K562 (cell line): ENCODE data around the gene SVIP. TPM values are rescaled to one million over a fixed set of nuclear protein-coding genes. Genes with fewer than 3 reads are reported as not detected.
A peak's percentile ranks its signal among the peaks of the same experiment; 100 is the strongest.

ENCODE experiments used
- ATAC-seq: fragments of 200-7000 bp; cut with Tn5 transposase; 3 replicates; pipeline ENCODE4 v1.9.1; 2020; ENCODE audit warnings: moderate library complexity
- BruUV-seq: library from RNA; stranded (reverse); fragments of 400-500 nt; replicated peaks from 2 replicates; lab custom pipeline; 2021; lab: Mats Ljungman, UMichigan
- CTCF ChIA-PET: fragments of 300-600 bp; formaldehyde crosslinking; extraction: SDS; loops from one replicate; lab custom pipeline; 2021; ENCODE audit warnings: low intra/inter-chr PET ratio; lab: Yijun Ruan, JAX
- POLR2A ChIA-PET: fragments of 300-600, 350-650 bp; sonication (Branson Sonifier 250); formaldehyde crosslinking; extraction: SDS; loops from one replicate; lab custom pipeline; 2021; ENCODE audit warnings: antibody characterized with exemption, inconsistent platforms; lab: Yijun Ruan, JAX
- DNase-seq, 4 experiments: peaks; one replicate each; pipeline versions ENCODE4 v3.0.0 to v3.0.0-alpha.2; 2011 to 2018; ENCODE audit warnings: low spot score in 3 of 4, mixed read lengths in 3 of 4; ENCODE audit errors: extremely low read depth in 1 of 4
- FAIRE-seq: peaks from 2 replicates; lab custom pipeline; 2011; peaks lifted over from hg19 to GRCh38; lab: Jason Lieb, UNC
- H2AFZ ChIP-seq: 2 replicates; pipeline ENCODE4 v1.6.0; 2011; ENCODE audit warnings: low read depth, low read length, control low read depth, inconsistent platforms
- H3K27ac ChIP-seq: fragments of 200-600 bp; 3 replicates; pipeline ENCODE4 v1.8.0; 2011; ENCODE audit warnings: low read depth, mild to moderate bottlenecking, control low read depth, inconsistent platforms, low read length, moderate library complexity, mixed read lengths; ENCODE audit errors: extremely low read depth
- H3K27me3 ChIP-seq, 2 experiments: fragments of 300-600 bp in 1 of 2; 2 replicates in 1 of 2; 3 replicates in 1 of 2; pipeline versions ENCODE4 v1.6.0 to v1.8.0; 2011; ENCODE audit warnings: inconsistent platforms in 2 of 2, low read length in 2 of 2, mild to moderate bottlenecking in 1 of 2, mixed read lengths in 1 of 2, moderate library complexity in 1 of 2; ENCODE audit not compliant: control insufficient read depth in 2 of 2, insufficient read depth in 2 of 2
- H3K36me3 ChIP-seq: fragments of 300-600 bp; 3 replicates; pipeline ENCODE4 v1.8.0; 2011; ENCODE audit warnings: mild to moderate bottlenecking, low read length, inconsistent platforms; ENCODE audit not compliant: control insufficient read depth, insufficient read depth
- H3K4me1 ChIP-seq, 2 experiments: fragments of 200-600 bp in 1 of 2; replicated peaks in 1 of 2; 2 replicates in 1 of 2; 3 replicates in 1 of 2; pipeline versions ENCODE4 v1.5.1 to v1.8.0; 2011; ENCODE audit warnings: inconsistent platforms in 2 of 2, low read length in 2 of 2, mild to moderate bottlenecking in 1 of 2, mixed read lengths in 1 of 2, moderate library complexity in 1 of 2; ENCODE audit not compliant: control insufficient read depth in 2 of 2, insufficient read depth in 2 of 2
- H3K4me2 ChIP-seq: 2 replicates; pipeline ENCODE4 v1.6.1; 2011; ENCODE audit warnings: low read length, control low read depth, inconsistent platforms, mixed read lengths; ENCODE audit not compliant: insufficient read depth
- H3K4me3 ChIP-seq: fragments of 200-600 bp; sonication (generic), shearing (Covaris generic); 2 replicates; pipeline ENCODE4 v1.5.1; 2016; ENCODE audit warnings: control low read depth, inconsistent platforms
- H3K79me2 ChIP-seq: fragments of 200-600 bp; 3 replicates; pipeline ENCODE4 v1.8.0; 2011; ENCODE audit warnings: low read length, inconsistent platforms; ENCODE audit not compliant: control insufficient read depth, insufficient read depth
- H3K9ac ChIP-seq, 2 experiments: 2 replicates each; pipeline versions ENCODE4 v1.6.0 to v1.6.1; 2011; ENCODE audit warnings: low read depth in 2 of 2, low read length in 2 of 2, control low read depth in 1 of 2, inconsistent platforms in 1 of 2, mild to moderate bottlenecking in 1 of 2, mixed read lengths in 1 of 2; ENCODE audit not compliant: insufficient read depth in 1 of 2
- H3K9me1 ChIP-seq: one replicate; pipeline ENCODE4 v1.6.0; 2011; ENCODE audit warnings: inconsistent platforms, mild to moderate bottlenecking, low read length, moderate library complexity; ENCODE audit not compliant: control insufficient read depth, insufficient read depth
- H3K9me3 ChIP-seq: replicated peaks from 2 replicates; pipeline ENCODE4 v1.5.1; 2011; ENCODE audit warnings: low read depth, low read length, inconsistent platforms; ENCODE audit not compliant: control insufficient read depth, insufficient read depth
- H4K20me1 ChIP-seq: replicated peaks from 2 replicates; pipeline ENCODE4 v1.6.1; 2011; ENCODE audit warnings: low read length, inconsistent platforms, mixed read lengths; ENCODE audit not compliant: control insufficient read depth, insufficient read depth
- GTF2E2 ChIP-seq: fragments of 200-800 bp; sonication (Bioruptor generic); IDR thresholded peaks from 2 replicates; pipeline ENCODE4 v1.6.1; 2016; ENCODE audit warnings: missing genetic modification characterization, missing compliant biosample characterization
- ZNF124 ChIP-seq: sonication (generic); formaldehyde crosslinking; IDR thresholded peaks from 2 replicates; pipeline ENCODE4 v1.8.1; 2022; ENCODE audit warnings: missing genetic modification reagents
- WGBS: fragments of 100-300 bp; shearing (Covaris generic); methylation state at CpG from one replicate; pipeline ENCODE4 v1.1.6; 2016; ENCODE audit warnings: low coverage, mixed read lengths; ENCODE audit not compliant: insufficient coverage; ENCODE audit errors: missing lambda C conversion rate; 5-methylcytosine and 5-hydroxymethylcytosine counted together
- in situ Hi-C: fragments of 300-500 bp; cut with MboI; formaldehyde crosslinking; loops from 4 replicates; pipeline ENCODE4 v1.15.0; 2018; ENCODE audit warnings: inconsistent platforms, mixed read lengths
- intact Hi-C: fragments of 100-400 bp; cut with micrococcal nuclease; formaldehyde crosslinking; loops from 2 replicates; pipeline ENCODE4 v1.14.2; 2022
- polyA plus RNA-seq, 8 experiments: library from polyadenylated mRNA; depleted of rRNA in 4 of 8; stranded (reverse) in 5 of 8; unstranded in 3 of 8; fragments of >200 nt; fragmentation: Nextera tagmentation in 2 of 8; fragmentation: Illumina TruSeq in 1 of 8; extraction: Ambion mirVana in 2 of 8; extraction: Trizol in 1 of 8; gene quantifications; 2 replicates each; pipeline versions ENCODE4 v1.2.1 to v1.2.3, GENCODE V29; 2011 to 2014; ENCODE audit warnings: inconsistent platforms in 1 of 8, missing spikeins in 1 of 8
- total RNA-seq, 7 experiments: library from RNA; depleted of rRNA in 6 of 7; stranded (reverse); fragments of >200 nt in 6 of 7; fragmentation: Illumina TruSeq in 2 of 7; extraction: Trizol in 2 of 7; gene quantifications; 2 replicates each; pipeline versions ENCODE4 v1.2.1 to v1.2.3, GENCODE V29; 2011 to 2021; ENCODE audit warnings: low replicate concordance in 1 of 7
- TF ChIP-seq, protein P1 (sequence below): IDR thresholded peaks from 2 replicates; pipeline ENCODE4 v1.6.1; 2016; ENCODE audit warnings: missing genetic modification characterization, missing compliant biosample characterization
- TF ChIP-seq, protein P2 (sequence below): fragments of 450-650 bp; IDR thresholded peaks from 2 replicates; pipeline ENCODE4 v1.6.1; 2016
- TF ChIP-seq, protein P3 (sequence below): fragments of 450-650 bp; IDR thresholded peaks from one replicate; pipeline ENCODE4 v1.6.1; 2018; ENCODE audit warnings: mild to moderate bottlenecking, moderate library complexity; ENCODE audit not compliant: partially characterized antibody

Gene SVIP
- total and polyA plus RNA-seq, 9 of the 15 experiments (the other 6 are each of a cell fraction or from before 2014, with no cell fraction given) = 17.9 to 62.5 (median 47.5) TPM

DNA sequence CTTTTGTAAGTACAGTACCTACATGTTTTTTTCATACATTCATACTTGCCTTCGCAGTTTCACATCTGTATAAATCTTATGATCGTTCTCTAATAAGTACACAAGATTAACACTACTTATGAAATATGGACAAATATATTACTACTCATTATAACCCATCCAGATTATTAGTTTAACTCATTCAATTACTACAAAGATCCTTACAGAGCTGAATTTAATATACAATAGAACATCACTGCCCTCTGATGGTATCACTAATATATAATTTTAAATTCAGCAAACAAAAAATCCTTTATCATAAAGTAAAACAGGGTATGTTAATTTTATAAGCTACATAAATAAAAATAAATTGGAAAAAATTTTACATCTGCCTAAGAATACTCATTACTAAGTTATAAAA lies 7.4 kb downstream of the SVIP start (continued):
- TF ChIP-seq, protein P1, sequence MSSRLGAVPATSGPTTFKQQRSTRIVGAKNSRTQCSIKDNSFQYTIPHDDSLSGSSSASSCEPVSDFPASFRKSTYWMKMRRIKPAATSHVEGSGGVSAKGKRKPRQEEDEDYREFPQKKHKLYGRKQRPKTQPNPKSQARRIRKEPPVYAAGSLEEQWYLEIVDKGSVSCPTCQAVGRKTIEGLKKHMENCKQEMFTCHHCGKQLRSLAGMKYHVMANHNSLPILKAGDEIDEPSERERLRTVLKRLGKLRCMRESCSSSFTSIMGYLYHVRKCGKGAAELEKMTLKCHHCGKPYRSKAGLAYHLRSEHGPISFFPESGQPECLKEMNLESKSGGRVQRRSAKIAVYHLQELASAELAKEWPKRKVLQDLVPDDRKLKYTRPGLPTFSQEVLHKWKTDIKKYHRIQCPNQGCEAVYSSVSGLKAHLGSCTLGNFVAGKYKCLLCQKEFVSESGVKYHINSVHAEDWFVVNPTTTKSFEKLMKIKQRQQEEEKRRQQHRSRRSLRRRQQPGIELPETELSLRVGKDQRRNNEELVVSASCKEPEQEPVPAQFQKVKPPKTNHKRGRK (tag) = no peak

DNA sequence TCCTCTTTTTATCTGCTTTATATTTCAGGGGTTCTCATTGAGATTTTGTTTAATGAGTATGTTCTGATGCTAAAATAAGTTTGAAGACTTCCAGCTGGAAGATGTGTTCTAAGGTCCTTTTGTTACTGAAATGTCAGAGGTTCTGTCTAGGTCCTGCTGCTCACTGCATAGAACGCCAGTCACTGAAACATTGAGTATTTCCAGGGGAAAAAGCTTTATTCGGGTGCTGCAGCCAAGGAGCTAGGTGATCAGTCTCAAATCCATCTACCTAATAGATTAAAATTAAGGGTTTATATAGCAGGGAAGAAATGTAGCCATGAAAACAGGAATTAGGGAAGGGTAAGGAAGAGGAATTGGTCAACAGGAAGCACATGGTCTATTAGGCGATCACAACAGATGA lies 19.7 kb downstream of the SVIP start:
- BruUV-seq = no TSS peak
- H3K4me3 ChIP-seq = no peak overlapping the region
- intact Hi-C loops = no loop called here
- no peaks in the 10 kb centered on the region for H3K9me1 ChIP-seq
- no peak overlapping the region for H3K9ac ChIP-seq
- H2AFZ ChIP-seq = no peak overlapping the region
- TF ChIP-seq, protein P2, sequence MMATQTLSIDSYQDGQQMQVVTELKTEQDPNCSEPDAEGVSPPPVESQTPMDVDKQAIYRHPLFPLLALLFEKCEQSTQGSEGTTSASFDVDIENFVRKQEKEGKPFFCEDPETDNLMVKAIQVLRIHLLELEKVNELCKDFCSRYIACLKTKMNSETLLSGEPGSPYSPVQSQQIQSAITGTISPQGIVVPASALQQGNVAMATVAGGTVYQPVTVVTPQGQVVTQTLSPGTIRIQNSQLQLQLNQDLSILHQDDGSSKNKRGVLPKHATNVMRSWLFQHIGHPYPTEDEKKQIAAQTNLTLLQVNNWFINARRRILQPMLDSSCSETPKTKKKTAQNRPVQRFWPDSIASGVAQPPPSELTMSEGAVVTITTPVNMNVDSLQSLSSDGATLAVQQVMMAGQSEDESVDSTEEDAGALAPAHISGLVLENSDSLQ = no peak
- peak; percentile 96 for TF ChIP-seq ZNF124 (CRISPR knock-in tag)
- TF ChIP-seq GTF2E2 = no peak
- TF ChIP-seq, protein P3, sequence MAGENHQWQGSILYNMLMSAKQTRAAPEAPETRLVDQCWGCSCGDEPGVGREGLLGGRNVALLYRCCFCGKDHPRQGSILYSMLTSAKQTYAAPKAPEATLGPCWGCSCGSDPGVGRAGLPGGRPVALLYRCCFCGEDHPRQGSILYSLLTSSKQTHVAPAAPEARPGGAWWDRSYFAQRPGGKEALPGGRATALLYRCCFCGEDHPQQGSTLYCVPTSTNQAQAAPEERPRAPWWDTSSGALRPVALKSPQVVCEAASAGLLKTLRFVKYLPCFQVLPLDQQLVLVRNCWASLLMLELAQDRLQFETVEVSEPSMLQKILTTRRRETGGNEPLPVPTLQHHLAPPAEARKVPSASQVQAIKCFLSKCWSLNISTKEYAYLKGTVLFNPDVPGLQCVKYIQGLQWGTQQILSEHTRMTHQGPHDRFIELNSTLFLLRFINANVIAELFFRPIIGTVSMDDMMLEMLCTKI = no peak
- TF ChIP-seq, all 486 proteins: peak for 1
- WGBS = 33% methylated on average over 3 of the region's 3 CpGs
- ChIA-PET POLR2A (no interaction called here), CTCF (interaction anchor here (0.5 kb wide), 1 partner anchor 195 kb away, joined by 3 read pairs; no protein-coding TSS in a partner anchor)
- DNase-seq = no peak
- Histone ChIP-seq H3K9me3 (no peaks in the 10 kb centered on the region), H3K4me1 (no peaks in the 10 kb centered on the region), H3K79me2 (no peaks in the 10 kb centered on the region), H3K36me3 (no peaks in the 10 kb centered on the region), H3K4me2 (no peak overlapping the region), H3K27me3 (no peaks in the 10 kb centered on the region), H3K27ac (no peak overlapping the region), H4K20me1 (no peaks in the 10 kb centered on the region)
- ATAC-seq = no peak
- no peak for FAIRE-seq
- in situ Hi-C loops = no loop called here
